A673 (cell line): ENCODE measurements around the gene CMPK2.

ENCODE experiments used
- CTCF ChIP-seq: fragments of 300-800, 200-600 bp; sonication (generic); conservative IDR thresholded peaks from 2 replicates; pipeline ENCODE4 v1.5.1; 2017; ENCODE audit warnings: low read depth, mild to moderate bottlenecking, antibody characterized with exemption, low read length, moderate library complexity, mixed read lengths
- EZH2 ChIP-seq: fragments of 200-600 bp; sonication (generic); IDR thresholded peaks from 2 replicates; pipeline ENCODE4 v1.6.1; 2017; ENCODE audit warnings: borderline replicate concordance, low read depth, mild to moderate bottlenecking, mixed read lengths, antibody characterized with exemption, low read length; ENCODE audit not compliant: poor library complexity, severe bottlenecking

GRCh38 chr2:6905668-6906067, 40.0 kb upstream of the CMPK2 start:
- TF ChIP-seq CTCF: no peak
- no peak for TF ChIP-seq EZH2
